GM18502 (cell line): ENCODE results near the gene RXFP1.

ENCODE experiments used
- ATAC-seq: cut with Tn5 transposase; IDR thresholded peaks from one replicate; pipeline ENCODE4 v1.9.1; 2021; ENCODE audit warnings: mild to moderate bottlenecking; ENCODE audit not compliant: unreplicated experiment, poor library complexity

RXFP1 gene

GRCh38 chr4:158540125-158540907 lies 18.6 kb downstream of the RXFP1 start:
- no peak for ATAC-seq

GRCh38 chr4:158541506-158541905 lies 19.8 kb downstream of the RXFP1 start:
- ATAC-seq: no peak

- peak; percentile 4 for ATAC-seq
Observed at GRCh38 chr4:158543191-158543590, 21.5 kb downstream of the RXFP1 start.

DNA sequence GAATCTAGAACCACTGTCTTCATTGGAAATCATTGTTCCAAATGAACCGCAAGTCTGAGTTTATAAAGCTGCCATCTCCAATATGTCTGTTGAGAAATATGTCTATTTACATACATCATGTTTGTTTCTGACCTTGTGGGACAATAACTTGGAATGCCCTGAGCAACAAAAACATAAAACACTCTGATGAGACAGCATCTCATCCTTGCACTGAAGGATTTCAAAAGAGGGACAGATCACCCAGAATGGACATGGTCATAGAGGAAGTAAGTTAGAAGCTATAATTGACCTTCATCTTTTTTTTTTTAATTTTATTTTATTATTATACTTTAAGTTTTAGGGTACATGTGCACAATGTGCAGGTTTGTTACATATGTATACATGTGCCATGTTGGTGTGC lies 22.5 kb downstream of the RXFP1 start:
- no peak for ATAC-seq

DNA sequence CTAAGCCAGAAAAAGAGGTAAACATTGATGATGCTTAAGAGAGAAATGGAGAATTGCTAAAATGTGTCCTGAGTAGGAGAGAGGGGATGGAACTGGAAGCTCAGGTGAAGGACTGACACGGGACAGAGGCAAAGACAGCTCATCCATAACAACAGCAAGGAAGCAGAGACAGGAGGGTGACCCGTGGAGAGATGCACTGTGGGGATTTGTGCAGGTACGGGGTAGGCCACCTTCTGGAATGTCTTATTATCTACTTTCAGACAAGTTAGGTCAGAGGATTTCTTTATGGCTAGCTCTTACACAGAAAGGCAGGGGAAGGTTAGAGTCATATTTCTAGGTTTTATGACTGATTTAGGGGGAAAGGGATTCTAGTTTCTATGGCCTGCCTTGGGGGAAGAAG lies 31.7 kb downstream of the RXFP1 start:
- no peak for ATAC-seq

DNA sequence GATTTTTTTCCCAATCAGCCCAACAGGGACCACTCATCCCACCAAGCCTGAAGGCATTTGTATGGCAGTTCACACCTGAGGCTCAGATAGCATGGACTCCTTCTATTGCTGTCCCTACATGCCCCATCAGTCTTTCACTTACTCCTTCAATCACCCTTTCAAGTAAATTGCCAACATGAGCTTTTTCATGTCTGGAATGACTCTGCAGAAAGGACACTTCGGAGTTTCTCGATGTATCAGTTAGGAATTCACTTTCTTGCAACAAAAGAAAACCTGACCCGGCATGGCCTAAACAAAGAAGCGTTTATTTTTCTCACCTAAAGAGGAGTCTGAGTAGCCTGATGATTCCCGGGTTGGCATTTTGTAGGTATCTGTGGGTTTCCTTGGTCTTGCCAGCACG lies 38.6 kb downstream of the RXFP1 start:
- ATAC-seq: no peak

DNA sequence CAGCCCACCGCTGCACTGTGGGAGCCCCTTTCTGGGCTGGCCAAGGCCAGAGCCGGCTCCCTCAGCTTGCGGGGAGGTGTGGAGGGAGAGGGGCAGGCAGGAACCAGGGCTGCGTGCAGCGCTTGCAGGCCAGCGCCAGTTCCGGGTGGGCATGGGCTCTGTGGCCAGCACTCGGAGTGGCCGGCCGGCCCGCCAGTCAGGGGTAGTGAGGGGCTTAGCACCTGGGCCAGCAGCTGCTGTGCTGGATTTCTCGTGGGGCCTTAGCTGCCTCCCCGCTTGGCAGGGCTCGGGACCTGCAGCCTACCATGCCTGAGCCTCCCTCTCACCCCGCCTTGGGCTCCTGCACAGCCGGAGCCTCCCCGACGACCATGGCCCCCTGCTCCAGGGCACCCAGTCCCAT lies 45.2 kb downstream of the RXFP1 start:
- no peak for ATAC-seq

GRCh38 chr4:158571736-158572135 lies 50.1 kb downstream of the RXFP1 start:
- no peak for ATAC-seq

DNA sequence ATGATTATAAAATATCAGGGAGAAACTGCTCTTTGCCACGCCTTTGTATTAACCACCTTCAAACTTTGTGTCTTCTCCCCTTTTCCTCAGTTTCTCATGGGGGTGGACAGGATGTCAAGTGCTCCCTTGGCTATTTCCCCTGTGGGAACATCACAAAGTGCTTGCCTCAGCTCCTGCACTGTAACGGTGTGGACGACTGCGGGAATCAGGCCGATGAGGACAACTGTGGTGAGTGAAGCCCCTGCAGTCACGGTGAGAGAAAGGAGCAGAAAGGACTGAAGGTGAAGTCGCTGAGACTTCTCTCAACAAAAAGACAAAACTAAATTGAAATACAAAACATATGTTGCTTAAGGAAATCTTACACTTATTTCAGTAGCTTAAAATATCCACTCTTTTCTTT lies 50.9 kb downstream of the RXFP1 start:
- no peak for ATAC-seq

DNA sequence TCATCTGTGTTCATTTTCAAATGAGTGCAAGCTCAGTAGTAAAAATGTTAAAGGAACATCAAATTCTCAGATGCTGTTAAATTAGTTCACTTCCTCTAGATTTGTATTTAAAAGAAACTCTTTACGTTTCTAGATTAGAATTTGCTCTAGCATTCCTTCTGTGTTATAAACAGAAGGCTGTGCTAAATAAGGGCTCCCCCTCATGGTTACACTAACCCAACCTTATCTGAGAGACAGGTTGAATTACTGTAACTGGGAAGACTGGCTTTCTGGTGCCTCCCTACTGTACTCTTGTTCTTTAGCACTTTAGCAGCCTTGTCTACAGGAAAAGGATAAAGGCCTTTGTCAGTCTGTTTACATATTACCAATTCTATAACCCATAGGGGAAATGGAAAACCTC lies 56.8 kb downstream of the RXFP1 start:
- ATAC-seq: no peak

GRCh38 chr4:158580064-158580463 lies 58.4 kb downstream of the RXFP1 start:
- no peak for ATAC-seq

DNA sequence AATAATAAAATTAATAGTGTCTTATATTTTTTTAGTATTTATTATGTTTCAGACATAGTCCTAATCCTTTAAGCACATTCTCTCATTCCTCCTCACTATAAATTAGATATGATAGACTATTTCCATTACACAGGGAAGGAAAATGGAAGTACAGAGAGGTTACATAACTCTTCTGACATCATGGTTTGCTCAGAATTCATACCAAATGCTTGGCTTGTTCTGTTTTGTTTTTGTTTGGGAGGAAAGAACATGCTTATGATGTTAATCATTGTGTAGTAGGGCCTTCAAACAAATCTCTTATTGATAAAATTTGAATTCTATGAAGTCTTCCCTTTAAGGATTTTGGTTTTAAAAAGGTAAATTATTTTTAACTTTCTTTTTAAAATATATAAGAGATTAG lies 59.5 kb downstream of the RXFP1 start:
- no peak for ATAC-seq

DNA sequence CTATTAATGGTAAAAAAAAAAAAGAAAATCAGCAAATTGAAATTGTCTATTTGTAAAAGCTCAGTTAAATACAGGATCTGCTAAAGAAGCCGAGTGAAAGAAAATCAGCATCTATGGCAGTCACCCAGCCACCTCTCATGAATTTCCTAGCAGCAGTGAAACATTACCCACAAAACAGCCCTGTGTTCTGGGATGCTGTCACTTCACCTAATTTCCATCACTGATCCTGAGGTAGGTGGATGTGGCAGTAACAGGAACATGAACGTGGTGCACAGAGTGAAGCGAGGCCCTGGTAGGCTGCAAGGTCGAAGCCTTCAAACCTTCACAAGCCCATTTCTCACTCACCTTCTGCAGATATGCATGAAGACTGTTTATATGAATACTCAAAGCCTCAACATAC lies 65.2 kb downstream of the RXFP1 start:
- ATAC-seq: no peak

GRCh38 chr4:158588285-158588684 lies 66.6 kb downstream of the RXFP1 start:
- no peak for ATAC-seq

DNA sequence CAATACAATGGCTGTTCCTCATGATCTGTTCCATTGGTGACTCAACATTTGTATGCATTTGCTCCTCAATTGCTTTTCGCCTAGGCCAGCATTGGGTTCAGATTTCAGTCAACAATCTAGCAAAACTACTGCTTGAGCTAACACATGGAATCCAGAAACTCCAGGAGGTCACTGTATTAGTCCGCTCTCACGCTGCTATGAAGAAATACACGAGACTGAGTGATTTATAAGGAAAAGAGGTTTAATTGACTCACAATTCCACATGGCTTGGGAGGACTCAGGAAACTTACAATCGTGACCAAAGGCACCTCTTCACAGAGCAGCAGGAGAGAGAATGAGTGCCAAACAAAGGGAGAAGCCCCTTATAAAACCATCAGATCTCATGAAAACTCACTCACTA lies 67.1 kb downstream of the RXFP1 start:
- ATAC-seq: no peak

GRCh38 chr4:158590306-158590705 lies 68.6 kb downstream of the RXFP1 start:
- ATAC-seq: no peak

DNA sequence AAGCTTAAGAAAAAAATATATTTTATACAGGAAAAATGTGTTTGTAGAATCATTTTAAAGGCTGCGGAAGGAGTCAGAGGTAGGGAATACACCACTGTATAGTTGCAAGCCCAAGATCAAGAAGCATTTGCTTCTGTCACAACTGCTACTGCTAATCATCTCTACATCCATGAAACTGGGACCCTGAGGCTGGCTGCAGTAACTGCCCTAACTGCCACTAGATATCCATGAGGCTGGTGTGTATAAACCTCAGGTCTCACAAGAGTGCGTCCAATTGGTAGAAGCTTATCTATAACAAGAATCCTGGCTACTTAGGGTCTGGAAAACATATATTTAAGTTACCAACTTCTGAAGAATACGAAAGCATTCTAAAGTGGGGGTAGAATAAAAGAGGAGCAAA lies 69.1 kb downstream of the RXFP1 start:
- no peak for ATAC-seq

- no peak for ATAC-seq
Observed at GRCh38 chr4:158597879-158598596, 76.4 kb downstream of the RXFP1 start.

DNA sequence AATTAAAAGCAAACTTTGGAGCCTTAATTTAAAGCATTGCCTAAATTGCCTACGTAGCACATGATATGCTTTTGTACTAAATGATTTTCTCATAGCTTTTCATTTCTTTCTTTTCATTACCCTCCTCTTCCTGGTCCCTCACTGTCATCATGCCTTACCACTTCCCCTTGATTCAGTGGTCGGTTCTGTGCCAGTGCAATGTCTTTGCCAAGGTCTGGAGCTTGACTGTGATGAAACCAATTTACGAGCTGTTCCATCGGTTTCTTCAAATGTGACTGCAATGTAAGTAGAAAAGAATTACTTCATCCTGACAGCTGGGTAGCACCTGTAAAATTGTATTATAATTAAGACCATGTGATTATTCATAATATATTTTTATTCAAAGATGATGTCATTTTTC lies 77.5 kb downstream of the RXFP1 start:
- no peak for ATAC-seq

- ATAC-seq: no peak
Observed at GRCh38 chr4:158599765-158600498, 78.2 kb downstream of the RXFP1 start.

DNA sequence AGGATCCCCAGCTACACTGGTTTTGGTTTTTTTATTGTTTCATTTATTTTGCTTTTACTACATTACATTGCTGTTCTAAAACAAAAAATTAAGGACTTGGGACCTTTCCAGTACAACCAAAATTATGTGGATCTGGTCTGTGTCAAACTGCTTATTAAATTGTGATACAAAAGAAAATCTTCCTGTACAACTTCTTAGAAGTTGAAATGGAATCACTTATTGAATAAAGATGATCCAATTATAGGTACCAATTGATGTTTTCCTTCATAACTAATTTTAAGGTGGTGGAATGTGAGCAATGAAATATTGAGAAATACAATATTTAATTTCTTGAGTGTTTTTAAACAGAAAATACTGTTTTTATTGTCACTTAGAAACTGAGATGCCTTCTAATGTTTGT lies 82.7 kb downstream of the RXFP1 start:
- no peak for ATAC-seq
